Hair follicular keratinocyte (primary cell): ENCODE results near the gene RBM4B. TPM values are rescaled to one million over a fixed set of nuclear protein-coding genes. Genes with fewer than 3 reads are reported as not detected.

Experiments
- total RNA-seq: library from RNA; depleted of rRNA; stranded (reverse); fragments of >200 nt; gene quantifications from 2 replicates; pipeline ENCODE4 v1.2.3, GENCODE V29; 2015

The RBM4B gene
- 10.8 and 11.0 TPM in 2 replicates for total RNA-seq

DNA sequence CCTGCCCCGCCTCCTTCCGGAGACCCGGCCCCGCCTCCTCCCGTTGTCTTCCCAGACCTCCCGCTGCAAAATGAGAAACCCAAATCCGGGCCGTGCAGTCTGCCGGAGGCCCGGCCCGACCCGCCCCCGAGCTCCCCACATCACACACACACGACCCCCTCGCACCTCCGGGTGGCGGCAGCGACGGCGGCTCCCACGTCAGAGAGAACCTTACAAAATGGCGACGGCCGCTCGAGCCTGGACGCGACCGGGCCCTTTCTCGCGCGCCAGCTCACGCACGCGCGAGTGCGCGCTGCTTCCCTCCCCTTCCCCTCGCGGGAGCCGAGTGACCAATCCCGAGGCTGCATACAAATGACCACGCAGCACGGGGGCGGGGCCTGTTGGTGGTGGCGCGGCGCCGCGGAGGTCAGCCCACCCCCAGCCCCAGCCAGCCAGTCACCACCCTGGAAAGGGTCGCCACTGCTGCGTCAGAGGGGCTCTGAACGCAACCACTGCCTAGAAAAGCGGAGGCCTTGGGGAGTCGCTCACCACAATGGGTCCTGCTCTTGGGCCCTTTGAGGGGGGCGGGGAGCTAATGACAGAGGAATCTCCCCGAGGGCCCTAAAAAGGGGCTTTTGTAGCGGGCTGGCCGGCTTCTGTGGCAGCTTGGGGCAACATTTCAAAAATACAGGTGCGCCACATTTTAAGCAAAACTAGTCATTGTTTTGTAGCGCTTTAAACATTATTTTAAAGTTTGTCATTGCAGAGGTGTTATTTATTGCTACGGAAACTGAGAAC, at the start of gene RBM4B:
RBM4B (minus strand) TSS at position 289 of the 777 bp plus-strand sequence. CDS start 808 bp downstream, outside the sequence.

DNA sequence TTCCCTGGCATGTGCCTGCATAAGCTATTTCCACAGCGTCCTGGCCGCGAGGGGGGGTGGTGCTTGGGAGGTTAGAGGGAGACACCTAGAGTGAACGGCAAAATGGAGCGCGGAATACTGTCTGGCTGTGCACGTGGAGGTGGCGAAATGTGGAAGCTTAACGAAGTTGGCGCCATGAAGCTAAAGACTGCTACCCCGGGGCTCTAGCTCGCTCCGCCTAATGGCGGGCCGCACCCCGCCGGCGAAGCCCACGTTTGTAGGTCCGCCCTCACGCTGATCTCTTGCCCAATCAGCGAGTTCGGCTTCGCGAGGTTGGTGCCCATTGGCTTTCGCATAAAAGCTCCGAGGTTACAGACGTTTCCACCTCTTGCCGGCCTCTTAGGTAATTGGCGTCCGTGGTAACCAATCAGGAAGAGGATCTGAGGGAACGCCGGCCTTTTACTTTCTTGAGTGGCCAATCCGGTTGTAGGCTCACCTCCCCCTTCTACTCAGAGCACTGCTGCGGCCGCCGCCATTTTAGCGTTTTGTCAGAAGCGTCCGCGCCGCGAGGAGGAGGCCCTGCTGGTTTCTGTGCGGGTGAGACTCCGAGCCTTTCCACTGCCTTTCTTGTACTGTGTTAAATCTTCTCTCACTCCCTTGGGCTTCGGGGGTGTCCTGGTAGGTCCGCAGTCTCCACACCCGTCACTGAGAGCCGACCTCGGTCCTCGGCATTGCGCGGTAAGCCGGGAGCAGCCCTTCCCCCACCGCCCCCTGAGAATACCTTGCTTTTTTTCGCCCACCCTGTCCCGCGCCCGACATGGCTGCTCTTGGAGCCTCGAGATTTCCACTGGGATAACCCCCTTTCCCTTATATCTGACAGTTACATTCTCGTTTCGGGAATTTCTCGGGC, 39.3 kb downstream of the RBM4B start, which contains the start of gene RBM4:
RBM4 (plus strand) TSS at position 527 of the 889 bp plus-strand sequence. CDS start 1,009 bp downstream, outside the sequence.

GRCh38 chr11:66616379-66617154, 61.1 kb downstream of the RBM4B start, which contains the start of gene RBM14:
Gene RBM14 (plus strand): TSS chr11:66616630. CDS start chr11:66616721, 91 bp downstream.

Other genes starting within 250 kb of the RBM4B start
- gene MRPL11, start 239.0 kb downstream of the RBM4B start, total RNA-seq: 73.6 and 93.1 TPM in 2 replicates
- gene PELI3, start 211.0 kb downstream of the RBM4B start, total RNA-seq: 4.6 and 5.3 TPM in 2 replicates
- 68.5 and 69.8 TPM in 2 replicates for gene DPP3, start 197.5 kb downstream of the RBM4B start, total RNA-seq
- 11.6 and 18.0 TPM in 2 replicates for gene BBS1, start 167.3 kb downstream of the RBM4B start, total RNA-seq
- 15.3 and 19.8 TPM in 2 replicates for gene ZDHHC24, start 131.8 kb downstream of the RBM4B start, total RNA-seq
- gene ACTN3, start 131.0 kb downstream of the RBM4B start, total RNA-seq: not detected in 2 replicates
- 3.9 and 5.0 TPM in 2 replicates for gene CTSF, start 109.3 kb downstream of the RBM4B start, total RNA-seq
- gene CCDC87, start 84.8 kb downstream of the RBM4B start, total RNA-seq: under 0.01 and 0.19 TPM in 2 replicates
- 20.0 and 24.5 TPM in 2 replicates for gene CCS, start 84.7 kb downstream of the RBM4B start, total RNA-seq
- 28.5 and 54.3 TPM in 2 replicates for gene RBM14, start 61.3 kb downstream of the RBM4B start, total RNA-seq
- 79.7 and 80.4 TPM in 2 replicates for gene RBM4, start 39.2 kb downstream of the RBM4B start, total RNA-seq
- gene SPTBN2, start 51.3 kb upstream of the RBM4B start, total RNA-seq: 26.7 and 42.9 TPM in 2 replicates
- 22.4 and 22.8 TPM in 2 replicates for gene RCE1, start 165.6 kb upstream of the RBM4B start, total RNA-seq
- gene LRFN4, start 179.2 kb upstream of the RBM4B start, total RNA-seq: 20.8 and 21.1 TPM in 2 replicates